Astrocyte of the spinal cord (primary cell): Measurements from ENCODE around the gene ARHGAP22.

ENCODE experiments used
- DNase-seq: peaks from one replicate; pipeline ENCODE4 v3.0.0; 2011; ENCODE audit warnings: low read depth, low spot score
- H3K4me3 ChIP-seq: 2 replicates; pipeline ENCODE4 v1.5.1; 2011; ENCODE audit warnings: low read depth, mild to moderate bottlenecking, low read length, moderate library complexity
- CTCF ChIP-seq: IDR thresholded peaks from 2 replicates; pipeline ENCODE4 v1.5.1; 2012; ENCODE audit warnings: low read depth, mild to moderate bottlenecking, low read length, inconsistent platforms
- in situ Hi-C: cut with HindIII; loops from 2 replicates; pipeline ENCODE4 v1.10.0; 2017; ENCODE audit warnings: low sequenced_read_pairs

The ARHGAP22 gene

GRCh38 chr10:48464121-48464870 is 140.6 kb downstream of the ARHGAP22 start:
- H3K4me3 ChIP-seq = no peak overlapping the region
- TF ChIP-seq CTCF = no peak
- in situ Hi-C loops = no loop called here
- DNase-seq = no peak

- in situ Hi-C loops = no loop called here
- peak; percentile 24 for DNase-seq
- TF ChIP-seq CTCF = no peak
- no peak overlapping the region for H3K4me3 ChIP-seq
These were observed 141.4 kb downstream of the ARHGAP22 start for GRCh38 chr10:48463318-48464003.

- no peak overlapping the region for H3K4me3 ChIP-seq
- in situ Hi-C loops = no loop called here
- no peak for TF ChIP-seq CTCF
- DNase-seq = no peak
These were observed 142.3 kb downstream of the ARHGAP22 start for GRCh38 chr10:48462482-48463020.

GRCh38 chr10:48461623-48462481 is 143.0 kb downstream of the ARHGAP22 start:
- H3K4me3 ChIP-seq = no peak overlapping the region
- no peak for DNase-seq
- TF ChIP-seq CTCF = no peak
- in situ Hi-C loops = no loop called here

- in situ Hi-C loops = no loop called here
- no peak for TF ChIP-seq CTCF
- H3K4me3 ChIP-seq = no peak overlapping the region
- no peak for DNase-seq
These were observed 144.7 kb downstream of the ARHGAP22 start for GRCh38 chr10:48460182-48460581.
